Activated gamma-delta T cell treated with Interleukin-2 at 50 U/mL for 16 hours (primary cell): Measurements from ENCODE around the gene NBPF8.
"Not testable (repeated sequence)": the region's sequence is repeated elsewhere in the genome, so short reads cannot be mapped to it uniquely, and the experiment has no call there.

ENCODE experiments used
- DNase-seq: peaks from one replicate; pipeline ENCODE4 v3.0.0-alpha.2; 2020

NBPF8 gene

GRCh38 chr1:120414911-120415480, at the start of gene NBPF8:
Gene NBPF8, plus strand, starts transcription at chr1:120415035. Its CDS starts 21,488 bp downstream, at chr1:120436523.
- DNase-seq, result peak; percentile 61

- not testable (repeated sequence) for DNase-seq
These were observed 47.1 kb upstream of the NBPF8 start for GRCh38 chr1:120367709-120368108.

GRCh38 chr1:120386651-120387050, 28.2 kb upstream of the NBPF8 start:
- not testable (repeated sequence) for DNase-seq

GRCh38 chr1:120388597-120389126, 26.2 kb upstream of the NBPF8 start:
- not testable (repeated sequence) for DNase-seq

GRCh38 chr1:120391365-120391764, 23.5 kb upstream of the NBPF8 start:
- not testable (repeated sequence) for DNase-seq

- not testable (repeated sequence) for DNase-seq
These were observed 21.3 kb upstream of the NBPF8 start for GRCh38 chr1:120393316-120394232.

- DNase-seq, result not testable (repeated sequence)
These were observed 9.5 kb upstream of the NBPF8 start for GRCh38 chr1:120405348-120405747.

GRCh38 chr1:120414451-120414850, 384 bp upstream of the NBPF8 start:
- not testable (repeated sequence) for DNase-seq

GRCh38 chr1:120415492-120415961, 692 bp downstream of the NBPF8 start:
- not testable (repeated sequence) for DNase-seq

- DNase-seq, result not testable (repeated sequence)
These were observed 10.2 kb downstream of the NBPF8 start for GRCh38 chr1:120425063-120425462.

GRCh38 chr1:120431626-120432025, 16.8 kb downstream of the NBPF8 start:
- not testable (repeated sequence) for DNase-seq

GRCh38 chr1:120433831-120434230, 19.0 kb downstream of the NBPF8 start:
- DNase-seq, result not testable (repeated sequence)

- DNase-seq, result not testable (repeated sequence)
These were observed 34.3 kb downstream of the NBPF8 start for GRCh38 chr1:120449124-120449523.
